Smooth muscle cell (in vitro differentiated cells): ENCODE data around the gene MTG1. TPM values are rescaled to one million over a fixed set of nuclear protein-coding genes. Genes with fewer than 3 reads are reported as not detected.

Experiments used
- DNase-seq: peaks from one replicate; lab custom pipeline; 2025; ENCODE audit not compliant: unreplicated experiment; lab: John Stamatoyannopoulos, UW
- H2AFZ ChIP-seq: fragments of 200-600 bp; sonication (generic); 2 replicates; pipeline ENCODE4 v1.6.0; 2016; ENCODE audit warnings: antibody characterized with exemption, low read depth, mild to moderate bottlenecking
- H3F3A ChIP-seq: fragments of 200-600 bp; sonication (generic); 2 replicates; pipeline ENCODE4 v1.6.0; 2017; ENCODE audit warnings: antibody characterized with exemption, low read depth
- H3K27ac ChIP-seq: fragments of 200-600 bp; sonication (generic); 2 replicates; pipeline ENCODE4 v1.5.1; 2016; ENCODE audit warnings: low read depth, mild to moderate bottlenecking
- H3K27me3 ChIP-seq: fragments of 200-600 bp; sonication (generic); 2 replicates; pipeline ENCODE4 v1.6.1; 2016; ENCODE audit warnings: low read depth, mild to moderate bottlenecking
- H3K36me3 ChIP-seq: fragments of 200-600 bp; sonication (generic); 2 replicates; pipeline ENCODE4 v1.5.1; 2016; ENCODE audit warnings: low read depth
- H3K4me1 ChIP-seq: fragments of 200-600 bp; sonication (generic); 2 replicates; pipeline ENCODE4 v1.5.1; 2016; ENCODE audit warnings: low read depth
- H3K4me2 ChIP-seq: fragments of 200-600 bp; sonication (generic); 2 replicates; pipeline ENCODE4 v1.6.0; 2016; ENCODE audit warnings: mild to moderate bottlenecking
- H3K4me3 ChIP-seq: fragments of 200-600 bp; sonication (generic); 2 replicates; pipeline ENCODE4 v1.5.1; 2016; ENCODE audit warnings: mild to moderate bottlenecking
- H3K79me2 ChIP-seq: fragments of 200-600 bp; sonication (generic); 2 replicates; pipeline ENCODE4 v1.6.0; 2016; ENCODE audit warnings: low read depth, mild to moderate bottlenecking
- H3K9ac ChIP-seq: fragments of 200-600 bp; sonication (generic); 2 replicates; pipeline ENCODE4 v1.6.0; 2016; ENCODE audit warnings: low read depth
- H3K9me3 ChIP-seq: fragments of 200-600 bp; sonication (generic); replicated peaks from 2 replicates; pipeline ENCODE4 v1.5.1; 2016; ENCODE audit warnings: low read depth
- H4K20me1 ChIP-seq: fragments of 200-600 bp; sonication (generic); 2 replicates; pipeline ENCODE4 v1.6.0; 2016; ENCODE audit warnings: low read depth
- CTCF ChIP-seq: fragments of 200-600 bp; sonication (generic); IDR thresholded peaks from 2 replicates; pipeline ENCODE4 v1.5.1; 2017; ENCODE audit warnings: borderline replicate concordance, mild to moderate bottlenecking, antibody characterized with exemption; ENCODE audit not compliant: insufficient read depth, poor library complexity, severe bottlenecking
- WGBS: methylation state at CpG from one replicate; pipeline ENCODE4 v1.1.7; 2016; ENCODE audit warnings: low lambda C conversion rate; 5-methylcytosine and 5-hydroxymethylcytosine counted together
- polyA plus RNA-seq: library from polyadenylated mRNA; unstranded; fragments of >200 nt; fragmentation: Nextera tagmentation; extraction: Ambion mirVana; gene quantifications from 2 replicates; pipeline ENCODE4 v1.2.1, GENCODE V29; 2016
- total RNA-seq: library from RNA; depleted of rRNA; stranded (reverse); fragments of >200 nt; gene quantifications from 2 replicates; pipeline ENCODE4 v1.2.3, GENCODE V29; 2014

MTG1 gene
- total and polyA plus RNA-seq, 2 experiments from 2014 or later = 20.6 to 53.5 TPM

- Histone ChIP-seq H3K4me2 (no peak overlapping the region), H3K79me2 (no peaks in the 10 kb centered on the region), H3K9me3 (peaks cover 13% of the 10 kb centered on the region), H3K4me1 (no peaks in the 10 kb centered on the region), H3K9ac (no peak overlapping the region), H3K36me3 (no peaks in the 10 kb centered on the region), H4K20me1 (no peaks in the 10 kb centered on the region), H3K27ac (no peak overlapping the region), H2AFZ (no peak overlapping the region), H3K27me3 (no peaks in the 10 kb centered on the region), H3F3A (no peaks in the 10 kb centered on the region), H3K4me3 (no peak overlapping the region)
- DNase-seq = no peak
- 86% methylated on average over 12 of the region's 12 CpGs for WGBS
- no peak for TF ChIP-seq CTCF
These were observed 50.6 kb downstream of the MTG1 start for GRCh38 chr10:133444342-133445267.

- Histone ChIP-seq H3K9me3 (peaks cover 13% of the 10 kb centered on the region), H3K9ac (no peak overlapping the region), H3K36me3 (no peaks in the 10 kb centered on the region), H3F3A (no peaks in the 10 kb centered on the region), H3K4me1 (no peaks in the 10 kb centered on the region), H3K27me3 (no peaks in the 10 kb centered on the region), H2AFZ (no peak overlapping the region), H3K4me3 (no peak overlapping the region), H3K4me2 (no peak overlapping the region), H3K27ac (no peak overlapping the region), H4K20me1 (no peaks in the 10 kb centered on the region), H3K79me2 (no peaks in the 10 kb centered on the region)
- no peak for DNase-seq
- 94% methylated on average over 14 of the region's 22 CpGs for WGBS
- TF ChIP-seq CTCF = no peak
These were observed 51.3 kb downstream of the MTG1 start for GRCh38 chr10:133445268-133445732.

- no peaks in the 10 kb centered on the region for H4K20me1 ChIP-seq
- no peak for TF ChIP-seq CTCF
These were observed 52.1 kb downstream of the MTG1 start for GRCh38 chr10:133445751-133446708.

More at GRCh38 chr10:133445751-133446708, 52.1 kb downstream of the MTG1 start:
- H3K79me2 ChIP-seq = no peaks in the 10 kb centered on the region
- H3K27ac ChIP-seq = no peak overlapping the region
- no peak overlapping the region for H2AFZ ChIP-seq
- no peak for DNase-seq
- no peaks in the 10 kb centered on the region for H3F3A ChIP-seq
- H3K27me3 ChIP-seq = no peaks in the 10 kb centered on the region
- 94% methylated on average over 50 of the region's 80 CpGs for WGBS
- H3K9me3 ChIP-seq = peaks cover 13% of the 10 kb centered on the region
- no peaks in the 10 kb centered on the region for H3K36me3 ChIP-seq
- no peak overlapping the region for H3K4me2 ChIP-seq
- H3K4me1 ChIP-seq = no peaks in the 10 kb centered on the region
- H3K9ac ChIP-seq = no peak overlapping the region
- H3K4me3 ChIP-seq = no peak overlapping the region
